ENCODE data around the gene TBCK. TPM values are rescaled to one million over a fixed set of nuclear protein-coding genes. Genes with fewer than 3 reads are reported as not detected.

TBCK gene
- total RNA-seq, 1 donor from 2014 or later = 81.4 TPM

- H3K4me1 Mint-ChIP-seq (ENCODE audit: low read depth, unreplicated experiment) = no peaks in the 10 kb centered on the region
- no peak overlapping the region for H3K27ac Mint-ChIP-seq (ENCODE audit: unreplicated experiment)
- no peak for TF ChIP-seq CTCF (IDR thresholded peaks at IDR 0.05; ENCODE audit: partially characterized antibody, unreplicated experiment)
- H3K36me3 Mint-ChIP-seq (ENCODE audit: unreplicated experiment) = no peaks in the 10 kb centered on the region
- DNase-seq = no peak
- H3K9me3 Mint-ChIP-seq (ENCODE audit: unreplicated experiment) = peaks cover 2% of the 10 kb centered on the region
- no peaks in the 10 kb centered on the region for H3K27me3 Mint-ChIP-seq (ENCODE audit: unreplicated experiment)
- no peak overlapping the region for H3K4me3 Mint-ChIP-seq (ENCODE audit: unreplicated experiment)
Observed at GRCh38 chr4:106017975-106018374, 298.0 kb downstream of the TBCK start.

- no peaks in the 10 kb centered on the region for H3K4me1 Mint-ChIP-seq (ENCODE audit: low read depth, unreplicated experiment)
Observed at GRCh38 chr4:106011387-106011786, 304.6 kb downstream of the TBCK start.

GRCh38 chr4:106010761-106011160 is 305.2 kb downstream of the TBCK start:
- no peak for TF ChIP-seq CTCF (IDR thresholded peaks at IDR 0.05; ENCODE audit: partially characterized antibody, unreplicated experiment)
- Mint-ChIP-seq H3K27me3 (ENCODE audit: unreplicated experiment) (no peaks in the 10 kb centered on the region), H3K27ac (ENCODE audit: unreplicated experiment) (no peak overlapping the region)

More at GRCh38 chr4:106011387-106011786, 304.6 kb downstream of the TBCK start:
- no peaks in the 10 kb centered on the region for H3K36me3 Mint-ChIP-seq (ENCODE audit: unreplicated experiment)
- no peaks in the 10 kb centered on the region for H3K27me3 Mint-ChIP-seq (ENCODE audit: unreplicated experiment)
- TF ChIP-seq CTCF (IDR thresholded peaks at IDR 0.05; ENCODE audit: partially characterized antibody, unreplicated experiment) = no peak
- H3K9me3 Mint-ChIP-seq (ENCODE audit: unreplicated experiment) = peaks cover 5% of the 10 kb centered on the region
- DNase-seq = no peak
- no peak overlapping the region for H3K4me3 Mint-ChIP-seq (ENCODE audit: unreplicated experiment)
- no peak overlapping the region for H3K27ac Mint-ChIP-seq (ENCODE audit: unreplicated experiment)

GRCh38 chr4:106002994-106003393 is 313.0 kb downstream of the TBCK start:
- Mint-ChIP-seq H3K27me3 (ENCODE audit: unreplicated experiment) (no peaks in the 10 kb centered on the region), H3K4me3 (ENCODE audit: unreplicated experiment) (no peak overlapping the region), H3K9me3 (ENCODE audit: unreplicated experiment) (peaks cover 2% of the 10 kb centered on the region), H3K27ac (ENCODE audit: unreplicated experiment) (no peak overlapping the region), H3K36me3 (ENCODE audit: unreplicated experiment) (no peaks in the 10 kb centered on the region), H3K4me1 (ENCODE audit: low read depth, unreplicated experiment) (no peaks in the 10 kb centered on the region)
- DNase-seq = no peak
- TF ChIP-seq CTCF (IDR thresholded peaks at IDR 0.05; ENCODE audit: partially characterized antibody, unreplicated experiment) = no peak

More at GRCh38 chr4:106010761-106011160, 305.2 kb downstream of the TBCK start:
- Mint-ChIP-seq H3K36me3 (ENCODE audit: unreplicated experiment) (no peaks in the 10 kb centered on the region), H3K9me3 (ENCODE audit: unreplicated experiment) (peaks cover 5% of the 10 kb centered on the region), H3K4me3 (ENCODE audit: unreplicated experiment) (no peak overlapping the region), H3K4me1 (ENCODE audit: low read depth, unreplicated experiment) (no peaks in the 10 kb centered on the region)
- no peak for DNase-seq

- Mint-ChIP-seq H3K4me3 (ENCODE audit: unreplicated experiment) (no peak overlapping the region), H3K36me3 (ENCODE audit: unreplicated experiment) (peaks cover 4% of the 10 kb centered on the region), H3K4me1 (ENCODE audit: low read depth, unreplicated experiment) (no peaks in the 10 kb centered on the region), H3K9me3 (ENCODE audit: unreplicated experiment) (peaks cover 2% of the 10 kb centered on the region), H3K27me3 (ENCODE audit: unreplicated experiment) (no peaks in the 10 kb centered on the region), H3K27ac (ENCODE audit: unreplicated experiment) (no peak overlapping the region)
- TF ChIP-seq CTCF (IDR thresholded peaks at IDR 0.05; ENCODE audit: partially characterized antibody, unreplicated experiment) = no peak
- no peak for DNase-seq
Observed at GRCh38 chr4:105998171-105999063, 317.6 kb downstream of the TBCK start.

Data from glutamatergic neuron (in vitro differentiated cells).